Activated CD8-positive, alpha-beta T cell treated with anti-CD3 and anti-CD28 coated beads, Interleukin-2, amount 10 ng/mL, durations not matched to agents 7 days and 5 days (primary cell): ENCODE data around the gene KIF2C. TPM values are rescaled to one million over a fixed set of nuclear protein-coding genes. Genes with fewer than 3 reads are reported as not detected.

Source experiments
- ATAC-seq: fragments of 150-1000 bp; cut with Tn5 transposase; one replicate; pipeline ENCODE4 v1.10.0; 2021; ENCODE audit warnings: moderate library complexity
- CTCF ChIA-PET: fragments of 350-600 bp; sonication (Branson Sonifier 250); formaldehyde crosslinking; loops from one replicate; lab custom pipeline; 2021; ENCODE audit warnings: antibody characterized with exemption; lab: Charles Lee
- POLR2A ChIA-PET: fragments of 350-600 bp; sonication (Branson Sonifier 250); formaldehyde crosslinking; loops from one replicate; lab custom pipeline; 2021; ENCODE audit warnings: antibody characterized with exemption; lab: Charles Lee
- DNase-seq: peaks from one replicate; pipeline ENCODE4 v3.0.0-alpha.2; 2020
- H3K27ac Mint-ChIP-seq: one replicate; pipeline ENCODE4 v1.8.0; 2021; ENCODE audit warnings: mild to moderate bottlenecking, mixed read lengths
- H3K27me3 Mint-ChIP-seq: one replicate; pipeline ENCODE4 v1.8.0; 2021; ENCODE audit warnings: low read depth, mixed read lengths
- H3K36me3 Mint-ChIP-seq: one replicate; pipeline ENCODE4 v1.8.0; 2021; ENCODE audit warnings: low read depth, mixed read lengths
- H3K4me1 Mint-ChIP-seq: one replicate; pipeline ENCODE4 v1.8.0; 2021; ENCODE audit warnings: low read depth, mixed read lengths
- H3K4me3 Mint-ChIP-seq: one replicate; pipeline ENCODE4 v1.8.0; 2021; ENCODE audit warnings: mild to moderate bottlenecking, mixed read lengths
- H3K9me3 Mint-ChIP-seq: one replicate; pipeline ENCODE4 v1.8.0; 2022; ENCODE audit warnings: mixed read lengths; ENCODE audit not compliant: insufficient read depth
- total RNA-seq, 2 experiments: library from RNA; stranded (reverse); gene quantifications; one replicate each; pipeline ENCODE4 v1.2.3, GENCODE V29; 2021

KIF2C gene
- total RNA-seq, 2 experiments from 2014 or later = 125 to 126 TPM

- POLR2A ChIA-PET = interaction anchor here (2.0 to 8.8 kb wide), 7 partner anchors 9 to 63 kb away, joined by 7 to 115 read pairs (median 25); partner anchors contain the start of genes BTBD19, PLK3, RNU5D-1 and RPS8
- H3K4me3 Mint-ChIP-seq = peak overlapping the region; percentile 65
- H3K36me3 Mint-ChIP-seq = peaks cover 34% of the 10 kb centered on the region
- no peaks in the 10 kb centered on the region for H3K9me3 Mint-ChIP-seq
- ATAC-seq (peak; percentile 45), DNase-seq (peak; percentile 59)
- H3K27me3 Mint-ChIP-seq = no peaks in the 10 kb centered on the region
- CTCF ChIA-PET = interaction anchor here (0.5 to 4.0 kb wide), 16 partner anchors 9 to 519 kb away, joined by 3 to 26 read pairs (median 5); partner anchors contain the start of genes BTBD19, DYNLT4, HECTD3 and RNU5D-1
- H3K4me1 Mint-ChIP-seq = peaks cover 41% of the 10 kb centered on the region
- peak overlapping the region; percentile 86 for H3K27ac Mint-ChIP-seq
These were observed 44.7 kb downstream of the KIF2C start for GRCh38 chr1:44784094-44785028.

- Mint-ChIP-seq H3K36me3 (peaks cover 33% of the 10 kb centered on the region), H3K9me3 (no peaks in the 10 kb centered on the region), H3K4me3 (peak overlapping the region; percentile 64), H3K27ac (peak overlapping the region; percentile 83), H3K4me1 (peaks cover 44% of the 10 kb centered on the region), H3K27me3 (no peaks in the 10 kb centered on the region)
- CTCF ChIA-PET = interaction anchor here (0.5 to 4.0 kb wide), 17 partner anchors 9 to 850 kb away, joined by 3 to 26 read pairs (median 6); partner anchors contain the start of genes BTBD19, DYNLT4, HECTD3 and RNU5D-1
- POLR2A ChIA-PET = interaction anchor here (0.8 to 8.8 kb wide), 8 partner anchors 10 to 201 kb away, joined by 3 to 115 read pairs (median 20); partner anchors contain the start of genes BTBD19, EIF2B3, PLK3 and RNU5D-1
- ATAC-seq (no peak), DNase-seq (no peak)
These were observed 45.4 kb downstream of the KIF2C start for GRCh38 chr1:44785029-44785380.

- DNase-seq (no peak), ATAC-seq (no peak)
- POLR2A ChIA-PET = interaction anchor here (0.8 to 8.8 kb wide), 9 partner anchors 10 to 225 kb away, joined by 3 to 115 read pairs (median 15); partner anchors contain the start of genes BTBD19, EIF2B3, HECTD3 and PLK3
- peak overlapping the region; percentile 64 for H3K4me3 Mint-ChIP-seq
- CTCF ChIA-PET = interaction anchor here (0.7 to 4.0 kb wide), 16 partner anchors 10 to 851 kb away, joined by 3 to 23 read pairs (median 6); partner anchors contain the start of genes BTBD19, DYNLT4, HECTD3 and PLK3
- H3K27me3 Mint-ChIP-seq = no peaks in the 10 kb centered on the region
- H3K27ac Mint-ChIP-seq = peak overlapping the region; percentile 83
- peaks cover 44% of the 10 kb centered on the region for H3K4me1 Mint-ChIP-seq
- no peaks in the 10 kb centered on the region for H3K9me3 Mint-ChIP-seq
- peaks cover 26% of the 10 kb centered on the region for H3K36me3 Mint-ChIP-seq
These were observed 46.0 kb downstream of the KIF2C start for GRCh38 chr1:44785501-44786137.

- Mint-ChIP-seq H3K27ac (peak overlapping the region; percentile 74), H3K27me3 (no peaks in the 10 kb centered on the region), H3K4me3 (peak overlapping the region; percentile 64), H3K9me3 (no peaks in the 10 kb centered on the region), H3K36me3 (peaks cover 20% of the 10 kb centered on the region), H3K4me1 (peaks cover 42% of the 10 kb centered on the region)
- POLR2A ChIA-PET = interaction anchor here (0.7 to 8.8 kb wide), 10 partner anchors 11 to 224 kb away, joined by 3 to 115 read pairs (median 12); partner anchors contain the start of genes HECTD3, PLK3, RNU5D-1 and RPS8
- DNase-seq (peak; percentile 82), ATAC-seq (peak; percentile 64)
- CTCF ChIA-PET = interaction anchor here (0.7 to 4.0 kb wide), 19 partner anchors 10 to 707 kb away, joined by 3 to 23 read pairs (median 5); partner anchors contain the start of genes HECTD3, PLK3, RNU5D-1 and RPS8
These were observed 46.7 kb downstream of the KIF2C start for GRCh38 chr1:44786138-44786840.

GRCh38 chr1:44786841-44787426 is 47.3 kb downstream of the KIF2C start:
- Mint-ChIP-seq H3K27ac (peak overlapping the region; percentile 74), H3K4me3 (peak overlapping the region; percentile 64), H3K36me3 (peaks cover 13% of the 10 kb centered on the region), H3K27me3 (no peaks in the 10 kb centered on the region), H3K4me1 (peaks cover 38% of the 10 kb centered on the region), H3K9me3 (no peaks in the 10 kb centered on the region)
- ATAC-seq = no peak
- ChIA-PET CTCF (interaction anchor here (0.7 to 4.0 kb wide), 12 partner anchors 10 to 707 kb away, joined by 3 to 23 read pairs (median 4); partner anchors contain the start of genes HECTD3, PLK3, RPS8 and UROD), POLR2A (interaction anchor here (0.7 to 8.8 kb wide), 8 partner anchors 12 to 65 kb away, joined by 3 to 115 read pairs (median 16); partner anchors contain the start of genes RNU5D-1 and RPS8)
- DNase-seq = no peak

- Mint-ChIP-seq H3K27ac (no peak overlapping the region), H3K27me3 (no peaks in the 10 kb centered on the region), H3K4me3 (no peak overlapping the region), H3K36me3 (peaks cover 10% of the 10 kb centered on the region), H3K4me1 (peaks cover 36% of the 10 kb centered on the region), H3K9me3 (no peaks in the 10 kb centered on the region)
- DNase-seq (no peak), ATAC-seq (no peak)
- ChIA-PET POLR2A (interaction anchor here (0.6 to 8.8 kb wide), 7 partner anchors 12 to 69 kb away, joined by 3 to 115 read pairs (median 23); partner anchors contain the start of genes RNU5D-1 and RPS8), CTCF (interaction anchor here (0.9 to 4.0 kb wide), 9 partner anchors 10 to 227 kb away, joined by 3 to 23 read pairs (median 5); partner anchors contain the start of genes HECTD3, PLK3, RNU5D-1 and RPS8)
These were observed 47.9 kb downstream of the KIF2C start for GRCh38 chr1:44787506-44787905.

- DNase-seq (no peak), ATAC-seq (no peak)
- no peaks in the 10 kb centered on the region for H3K9me3 Mint-ChIP-seq
- H3K27ac Mint-ChIP-seq = no peak within 1 kb of the TSS
- H3K36me3 Mint-ChIP-seq = peaks cover 3% of the 10 kb centered on the region
- ChIA-PET POLR2A (interaction anchor here (0.6 to 8.8 kb wide), 7 partner anchors 12 to 67 kb away, joined by 4 to 115 read pairs (median 23); partner anchors contain the start of genes RNU5D-1 and RPS8), CTCF (interaction anchor here (0.9 to 4.0 kb wide), 8 partner anchors 10 to 226 kb away, joined by 3 to 23 read pairs (median 3); partner anchors contain the start of genes HECTD3, PLK3, RNU5D-1 and RPS8)
- no peak within 1 kb of the TSS for H3K4me3 Mint-ChIP-seq
- peaks cover 30% of the 10 kb centered on the region for H3K4me1 Mint-ChIP-seq
- H3K27me3 Mint-ChIP-seq = no peaks in the 10 kb centered on the region
These were observed 48.7 kb downstream of the KIF2C start, which contains the start of gene BEST4 for GRCh38 chr1:44788120-44788860. BEST4 (minus strand) TSS chr1:44788170; CDS start chr1:44787705, 465 bp downstream.

GRCh38 chr1:44790968-44791801 is 51.5 kb downstream of the KIF2C start:
- Mint-ChIP-seq H3K4me3 (no peak overlapping the region), H3K4me1 (peaks cover 8% of the 10 kb centered on the region), H3K27me3 (no peaks in the 10 kb centered on the region), H3K9me3 (no peaks in the 10 kb centered on the region), H3K36me3 (no peaks in the 10 kb centered on the region), H3K27ac (no peak overlapping the region)
- ChIA-PET CTCF (interaction anchor here (0.5 to 2.9 kb wide), 4 partner anchors 8 to 223 kb away, joined by 3 to 28 read pairs (median 6); partner anchors contain the start of gene PLK3), POLR2A (interaction anchor here (1.1 to 8.8 kb wide), 7 partner anchors 9 to 70 kb away, joined by 3 to 115 read pairs (median 8); partner anchors contain the start of genes PLK3, RNU5D-1 and RPS8)
- DNase-seq (no peak), ATAC-seq (no peak)
